Kidney epithelial cell (primary cell): Measurements from ENCODE around the gene RBM6. TPM values are rescaled to one million over a fixed set of nuclear protein-coding genes. Genes with fewer than 3 reads are reported as not detected.

Experiments
- DNase-seq: peaks from one replicate; pipeline ENCODE4 v3.0.0-alpha.2; 2010; ENCODE audit warnings: low read depth
- H3K27me3 ChIP-seq: 2 replicates; pipeline ENCODE4 v1.6.0; 2011; ENCODE audit warnings: low read length; ENCODE audit not compliant: control insufficient read depth, insufficient read depth
- H3K36me3 ChIP-seq: 2 replicates; pipeline ENCODE4 v1.5.1; 2011; ENCODE audit warnings: low read length; ENCODE audit not compliant: control insufficient read depth, insufficient read depth
- H3K4me3 ChIP-seq: 2 replicates; pipeline ENCODE4 v1.5.1; 2011; ENCODE audit warnings: low read depth, mild to moderate bottlenecking, control low read depth, low read length
- CTCF ChIP-seq: IDR thresholded peaks from 2 replicates; pipeline ENCODE4 v1.5.1; 2011; ENCODE audit warnings: mild to moderate bottlenecking, moderate library complexity, low read length, control low read depth, inconsistent platforms; ENCODE audit not compliant: insufficient read depth, poor library complexity, severe bottlenecking
- total RNA-seq: library from RNA; depleted of rRNA; stranded (reverse); fragments of >200 nt; gene quantifications from 2 replicates; pipeline ENCODE4 v1.2.3, GENCODE V29; 2015

Gene RBM6
- total RNA-seq, 1 donor from 2014 or later = 41.5 TPM

GRCh38 chr3:50090984-50091383 is 151.0 kb downstream of the RBM6 start:
- Histone ChIP-seq H3K27me3 (no peaks in the 10 kb centered on the region), H3K4me3 (no peak overlapping the region), H3K36me3 (peaks cover 2% of the 10 kb centered on the region)

GRCh38 chr3:50095352-50095998 is 155.5 kb downstream of the RBM6 start:
- no peak overlapping the region for H3K4me3 ChIP-seq
- H3K27me3 ChIP-seq = no peaks in the 10 kb centered on the region
- DNase-seq = no peak
- H3K36me3 ChIP-seq = peaks cover 2% of the 10 kb centered on the region
- TF ChIP-seq CTCF = no peak

More at GRCh38 chr3:50090984-50091383, 151.0 kb downstream of the RBM6 start:
- DNase-seq = no peak
- no peak for TF ChIP-seq CTCF

GRCh38 chr3:50100386-50100785 is 160.4 kb downstream of the RBM6 start:
- no peak for TF ChIP-seq CTCF
- Histone ChIP-seq H3K27me3 (no peaks in the 10 kb centered on the region), H3K36me3 (no peaks in the 10 kb centered on the region), H3K4me3 (no peak overlapping the region)
- DNase-seq = no peak

- TF ChIP-seq CTCF = no peak
- no peak for DNase-seq
- Histone ChIP-seq H3K4me3 (no peak overlapping the region), H3K27me3 (no peaks in the 10 kb centered on the region), H3K36me3 (no peaks in the 10 kb centered on the region)
Observed at GRCh38 chr3:50100956-50101845, 161.3 kb downstream of the RBM6 start.

GRCh38 chr3:50102558-50102957 is 162.6 kb downstream of the RBM6 start:
- no peaks in the 10 kb centered on the region for H3K27me3 ChIP-seq
- no peak for TF ChIP-seq CTCF
- H3K4me3 ChIP-seq = no peak overlapping the region
- peaks cover 2% of the 10 kb centered on the region for H3K36me3 ChIP-seq
- no peak for DNase-seq

- DNase-seq = no peak
- TF ChIP-seq CTCF = no peak
- Histone ChIP-seq H3K27me3 (no peaks in the 10 kb centered on the region), H3K36me3 (peaks cover 6% of the 10 kb centered on the region), H3K4me3 (no peak overlapping the region)
Observed at GRCh38 chr3:50111757-50112156, 171.8 kb downstream of the RBM6 start.
